HepG2 (cell line): ENCODE measurements around the gene GPR27. TPM values are rescaled to one million over a fixed set of nuclear protein-coding genes. Genes with fewer than 3 reads are reported as not detected.

Experiments
- ATAC-seq: fragments of 200-7000 bp; cut with Tn5 transposase; 3 replicates; pipeline ENCODE4 v1.9.1; 2020; ENCODE audit warnings: mild to moderate bottlenecking, moderate library complexity
- BruUV-seq: library from RNA; stranded (reverse); fragments of 400-500 nt; replicated peaks from 2 replicates; lab custom pipeline; 2021; lab: Mats Ljungman, UMichigan
- CTCF ChIA-PET: fragments of 300-600 bp; formaldehyde crosslinking; extraction: SDS; loops from one replicate; lab custom pipeline; 2021; ENCODE audit warnings: low total read pairs, inconsistent platforms, low intra/inter-chr PET ratio; lab: Yijun Ruan, JAX
- POLR2A ChIA-PET: fragments of 350-600 bp; sonication (Branson Sonifier 250); formaldehyde crosslinking; loops from one replicate; lab custom pipeline; 2020; ENCODE audit warnings: antibody characterized with exemption, inconsistent platforms; lab: Yijun Ruan, JAX
- DNase-seq: peaks from one replicate; pipeline ENCODE4 v3.0.0-alpha.2; 2015; ENCODE audit warnings: low spot score
- FAIRE-seq: peaks from 3 replicates; lab custom pipeline; 2011; peaks lifted over from hg19 to GRCh38; lab: Jason Lieb, UNC
- H2AFZ ChIP-seq: one replicate; pipeline ENCODE4 v1.6.1; 2011; ENCODE audit warnings: low read length, inconsistent platforms
- H3K27ac ChIP-seq: fragments of 300-600 bp; 3 replicates; pipeline ENCODE4 v1.8.0; 2011; ENCODE audit warnings: mixed run types, mild to moderate bottlenecking, mixed read lengths, low read length, inconsistent platforms; ENCODE audit not compliant: insufficient read depth; ENCODE audit errors: extremely low read length
- H3K27me3 ChIP-seq, 2 experiments: fragments of 200-600 bp in 1 of 2; 2 replicates in 1 of 2; 3 replicates in 1 of 2; pipeline versions ENCODE4 v1.6.0 to v1.8.0; 2011; ENCODE audit warnings: low read length in 2 of 2, mild to moderate bottlenecking in 2 of 2, moderate library complexity in 2 of 2, inconsistent platforms in 1 of 2; ENCODE audit not compliant: insufficient read depth in 2 of 2, control insufficient read depth in 1 of 2
- H3K36me3 ChIP-seq, 2 experiments: fragments of 200-600 bp in 1 of 2; replicated peaks in 1 of 2; 2 replicates in 1 of 2; 3 replicates in 1 of 2; pipeline versions ENCODE4 v1.5.1 to v1.8.0; 2011; ENCODE audit warnings: low read length in 2 of 2, inconsistent platforms in 1 of 2; ENCODE audit not compliant: insufficient read depth in 2 of 2, control insufficient read depth in 1 of 2
- H3K4me1 ChIP-seq: 2 replicates; pipeline ENCODE4 v1.5.1; 2012; ENCODE audit warnings: low read length, inconsistent platforms; ENCODE audit not compliant: insufficient read depth
- H3K4me2 ChIP-seq: 2 replicates; pipeline ENCODE4 v1.6.0; 2011; ENCODE audit warnings: low read depth, low read length, inconsistent platforms
- H3K4me3 ChIP-seq, 3 experiments: fragments of 200-600 bp in 1 of 3; sonication (generic), shearing (Covaris generic) in 1 of 3; replicated peaks in 1 of 3; 2 replicates each; pipeline ENCODE4 v1.5.1; 2011 to 2016; ENCODE audit warnings: low read length in 3 of 3, inconsistent platforms in 2 of 3, low read depth in 2 of 3, mild to moderate bottlenecking in 2 of 3, control low read depth in 1 of 3, mixed read lengths in 1 of 3; ENCODE audit not compliant: insufficient read depth in 1 of 3
- H3K79me2 ChIP-seq: one replicate; pipeline ENCODE4 v1.6.1; 2011; ENCODE audit warnings: low read length, inconsistent platforms; ENCODE audit not compliant: insufficient read depth
- H3K9ac ChIP-seq: 2 replicates; pipeline ENCODE4 v1.6.0; 2011; ENCODE audit warnings: mild to moderate bottlenecking, low read depth, low read length, inconsistent platforms; ENCODE audit not compliant: insufficient read depth
- H3K9me3 ChIP-seq: 2 replicates; pipeline ENCODE4 v1.5.1; 2012; ENCODE audit warnings: mild to moderate bottlenecking, low read length
- H4K20me1 ChIP-seq: 2 replicates; pipeline ENCODE4 v1.6.0; 2011; ENCODE audit warnings: inconsistent platforms, mild to moderate bottlenecking, low read length, moderate library complexity; ENCODE audit not compliant: insufficient read depth
- ATAD3A ChIP-seq: sonication (generic); formaldehyde crosslinking; IDR thresholded peaks from 2 replicates; pipeline ENCODE4 v1.4.0; 2020; ENCODE audit warnings: missing genetic modification reagents
- FIP1L1 ChIP-seq: fragments of 200-400 bp; formaldehyde crosslinking; IDR thresholded peaks from 2 replicates; pipeline ENCODE4 v1.6.1; 2018; ENCODE audit warnings: low read depth, mild to moderate bottlenecking, low read length, moderate library complexity, borderline replicate concordance; ENCODE audit not compliant: insufficient read depth
- MED1 ChIP-seq: sonication (generic); formaldehyde crosslinking; IDR thresholded peaks from 2 replicates; pipeline ENCODE4 v1.4.0; 2020; ENCODE audit warnings: missing genetic modification reagents
- PITX1 ChIP-seq: sonication (generic); formaldehyde crosslinking; IDR thresholded peaks from 2 replicates; pipeline ENCODE4 v1.5.1; 2020; ENCODE audit warnings: mild to moderate bottlenecking, missing genetic modification reagents
- WIZ ChIP-seq: sonication (generic); formaldehyde crosslinking; IDR thresholded peaks from 2 replicates; pipeline ENCODE4 v1.5.1; 2020; ENCODE audit warnings: mild to moderate bottlenecking, missing genetic modification reagents
- ZFP37 ChIP-seq: sonication (generic); formaldehyde crosslinking; IDR thresholded peaks from 2 replicates; pipeline ENCODE4 v1.4.0; 2020; ENCODE audit warnings: missing genetic modification reagents, borderline replicate concordance
- ZKSCAN1 ChIP-seq: fragments of 150-350 bp; IDR thresholded peaks from 2 replicates; pipeline ENCODE4 v1.6.1; 2014; ENCODE audit warnings: low read length
- ZNF354B ChIP-seq: sonication (generic); formaldehyde crosslinking; IDR thresholded peaks from 2 replicates; pipeline ENCODE4 v1.8.0; 2022; ENCODE audit warnings: mild to moderate bottlenecking, missing genetic modification reagents
- ZNF496 ChIP-seq: sonication (generic); formaldehyde crosslinking; IDR thresholded peaks from 2 replicates; pipeline ENCODE4 v1.8.1; 2023; ENCODE audit warnings: mild to moderate bottlenecking, moderate library complexity, missing genetic modification reagents; ENCODE audit not compliant: insufficient replicate concordance
- ZNF543 ChIP-seq: sonication (generic); formaldehyde crosslinking; IDR thresholded peaks from 2 replicates; pipeline ENCODE4 v1.4.0; 2020; ENCODE audit warnings: mild to moderate bottlenecking, missing genetic modification reagents
- ZSCAN22 ChIP-seq: sonication (generic); formaldehyde crosslinking; IDR thresholded peaks from 2 replicates; pipeline ENCODE4 v1.4.0; 2020; ENCODE audit warnings: mild to moderate bottlenecking, missing genetic modification reagents
- WGBS: methylation state at CpG from one replicate; pipeline ENCODE4 v1.1.6; 2017; ENCODE audit warnings: low lambda C conversion rate; 5-methylcytosine and 5-hydroxymethylcytosine counted together
- in situ Hi-C: cut with HindIII; loops from 2 replicates; pipeline ENCODE4 v1.10.0; 2017; ENCODE audit warnings: low pct_unique_long_range_greater_than_20kb; ENCODE audit not compliant: extremely low pct_ligation_motif_present
- intact Hi-C: fragments of 100-400 bp; cut with micrococcal nuclease; formaldehyde crosslinking; loops from one replicate; pipeline ENCODE4 v1.10.0; 2022; ENCODE audit not compliant: unreplicated experiment
- polyA plus RNA-seq, 8 experiments: library from polyadenylated mRNA; depleted of rRNA in 3 of 8; stranded (reverse) in 7 of 8; unstranded in 1 of 8; fragments of >200 nt; fragmentation: Illumina TruSeq in 4 of 8; extraction: Trizol in 4 of 8; gene quantifications; 2 replicates each; pipeline versions ENCODE4 v1.2.1 to v1.2.3, GENCODE V29; 2011 to 2016; ENCODE audit warnings: low read depth in 4 of 8, missing spikeins in 1 of 8, mixed read lengths in 1 of 8; ENCODE audit not compliant: insufficient read depth in 1 of 8
- total RNA-seq, 5 experiments: library from RNA; depleted of rRNA; stranded (reverse); fragments of >200 nt; fragmentation: Illumina TruSeq; extraction: Trizol; gene quantifications; 2 replicates each; pipeline ENCODE4 v1.2.3, GENCODE V29; 2016; ENCODE audit warnings: low read depth in 1 of 5
- TF ChIP-seq, protein P1 (sequence below): sonication (generic); formaldehyde crosslinking; IDR thresholded peaks from 2 replicates; pipeline ENCODE4 v1.9.0; 2022; ENCODE audit warnings: missing genetic modification reagents, mild to moderate bottlenecking, borderline replicate concordance
- TF ChIP-seq, protein P2 (sequence below): IDR thresholded peaks from 2 replicates; pipeline ENCODE4 v1.6.1; 2012; ENCODE audit warnings: low read depth, low read length, improper control_type of control experiment
- TF ChIP-seq, protein P3 (sequence below): sonication (generic); formaldehyde crosslinking; IDR thresholded peaks from 2 replicates; pipeline ENCODE4 v1.4.0; 2020; ENCODE audit warnings: missing genetic modification reagents, mild to moderate bottlenecking, borderline replicate concordance
- TF ChIP-seq, protein P4 (sequence below): sonication (generic); formaldehyde crosslinking; IDR thresholded peaks from 2 replicates; pipeline ENCODE4 v1.4.0; 2020; ENCODE audit warnings: missing genetic modification reagents

The GPR27 gene
- total and polyA plus RNA-seq, 2 of the 13 experiments (the other 11 are each of a cell fraction or from before 2014, with no cell fraction given): not detected

DNA sequence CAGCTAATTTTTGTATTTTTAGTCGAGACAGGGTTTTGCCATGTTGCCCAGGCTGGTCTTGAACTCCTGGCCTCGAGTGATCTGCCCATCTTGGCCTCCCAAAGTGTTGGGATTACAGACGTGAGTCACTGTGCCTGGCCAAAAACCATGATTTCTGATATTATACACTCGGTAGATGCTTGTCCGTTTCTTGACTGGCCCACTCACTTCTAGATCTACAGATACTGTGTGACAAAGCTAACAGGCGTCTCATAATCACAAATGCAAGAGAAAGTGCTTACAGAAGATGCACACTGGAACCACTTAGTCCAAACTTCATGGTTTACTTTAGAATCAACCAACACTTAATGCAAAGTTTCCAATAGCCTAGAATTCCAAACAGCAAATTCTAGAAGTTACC lies 22.9 kb downstream of the GPR27 start:
- Histone ChIP-seq H3K27me3 (peaks cover 0 to 15% of the 10 kb centered on the region in 2 experiments; a peak in 3 of 5 replicates), H3K4me1 (no peaks in the 10 kb centered on the region), H3K4me3 (no peak overlapping the region), H3K36me3 (no peaks in the 10 kb centered on the region), H4K20me1 (no peaks in the 10 kb centered on the region), H3K9ac (no peak overlapping the region), H3K27ac (no peak overlapping the region), H3K9me3 (no peaks in the 10 kb centered on the region), H3K79me2 (no peaks in the 10 kb centered on the region), H2AFZ (no peak overlapping the region), H3K4me2 (no peak overlapping the region)
- FAIRE-seq (no peak), ATAC-seq (no peak), DNase-seq (no peak)
- intact Hi-C loops: no loop called here
- WGBS: 5% methylated on average over 6 of the region's 6 CpGs
- ChIA-PET POLR2A (no interaction called here), CTCF (no interaction called here)
- in situ Hi-C loops: no loop called here
- BruUV-seq: no TSS peak
- TF ChIP-seq ZNF354B (CRISPR knock-in tag): no peak
- TF ChIP-seq, protein P1, sequence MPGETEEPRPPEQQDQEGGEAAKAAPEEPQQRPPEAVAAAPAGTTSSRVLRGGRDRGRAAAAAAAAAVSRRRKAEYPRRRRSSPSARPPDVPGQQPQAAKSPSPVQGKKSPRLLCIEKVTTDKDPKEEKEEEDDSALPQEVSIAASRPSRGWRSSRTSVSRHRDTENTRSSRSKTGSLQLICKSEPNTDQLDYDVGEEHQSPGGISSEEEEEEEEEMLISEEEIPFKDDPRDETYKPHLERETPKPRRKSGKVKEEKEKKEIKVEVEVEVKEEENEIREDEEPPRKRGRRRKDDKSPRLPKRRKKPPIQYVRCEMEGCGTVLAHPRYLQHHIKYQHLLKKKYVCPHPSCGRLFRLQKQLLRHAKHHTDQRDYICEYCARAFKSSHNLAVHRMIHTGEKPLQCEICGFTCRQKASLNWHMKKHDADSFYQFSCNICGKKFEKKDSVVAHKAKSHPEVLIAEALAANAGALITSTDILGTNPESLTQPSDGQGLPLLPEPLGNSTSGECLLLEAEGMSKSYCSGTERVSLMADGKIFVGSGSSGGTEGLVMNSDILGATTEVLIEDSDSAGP (CRISPR knock-in tag): no peak
- no peak for TF ChIP-seq MED1
- TF ChIP-seq ATAD3A (CRISPR knock-in tag): no peak
- TF ChIP-seq, protein P2, sequence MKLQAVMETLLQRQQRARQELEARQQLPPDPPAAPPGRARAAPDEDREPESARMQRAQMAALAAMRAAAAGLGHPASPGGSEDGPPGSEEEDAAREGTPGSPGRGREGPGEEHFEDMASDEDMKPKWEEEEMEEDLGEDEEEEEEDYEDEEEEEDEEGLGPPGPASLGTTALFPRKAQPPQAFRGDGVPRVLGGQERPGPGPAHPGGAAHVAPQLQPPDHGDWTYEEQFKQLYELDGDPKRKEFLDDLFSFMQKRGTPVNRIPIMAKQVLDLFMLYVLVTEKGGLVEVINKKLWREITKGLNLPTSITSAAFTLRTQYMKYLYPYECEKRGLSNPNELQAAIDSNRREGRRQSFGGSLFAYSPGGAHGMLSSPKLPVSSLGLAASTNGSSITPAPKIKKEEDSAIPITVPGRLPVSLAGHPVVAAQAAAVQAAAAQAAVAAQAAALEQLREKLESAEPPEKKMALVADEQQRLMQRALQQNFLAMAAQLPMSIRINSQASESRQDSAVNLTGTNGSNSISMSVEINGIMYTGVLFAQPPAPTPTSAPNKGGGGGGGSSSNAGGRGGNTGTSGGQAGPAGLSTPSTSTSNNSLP: no peak
- TF ChIP-seq ZSCAN22: no peak
- TF ChIP-seq PITX1 (CRISPR knock-in tag): no peak
- no peak for TF ChIP-seq ZNF543 (CRISPR knock-in tag)
- no peak for TF ChIP-seq FIP1L1
- TF ChIP-seq ZFP37 (CRISPR knock-in tag): no peak
- TF ChIP-seq WIZ (CRISPR knock-in tag): no peak
- TF ChIP-seq, protein P3, sequence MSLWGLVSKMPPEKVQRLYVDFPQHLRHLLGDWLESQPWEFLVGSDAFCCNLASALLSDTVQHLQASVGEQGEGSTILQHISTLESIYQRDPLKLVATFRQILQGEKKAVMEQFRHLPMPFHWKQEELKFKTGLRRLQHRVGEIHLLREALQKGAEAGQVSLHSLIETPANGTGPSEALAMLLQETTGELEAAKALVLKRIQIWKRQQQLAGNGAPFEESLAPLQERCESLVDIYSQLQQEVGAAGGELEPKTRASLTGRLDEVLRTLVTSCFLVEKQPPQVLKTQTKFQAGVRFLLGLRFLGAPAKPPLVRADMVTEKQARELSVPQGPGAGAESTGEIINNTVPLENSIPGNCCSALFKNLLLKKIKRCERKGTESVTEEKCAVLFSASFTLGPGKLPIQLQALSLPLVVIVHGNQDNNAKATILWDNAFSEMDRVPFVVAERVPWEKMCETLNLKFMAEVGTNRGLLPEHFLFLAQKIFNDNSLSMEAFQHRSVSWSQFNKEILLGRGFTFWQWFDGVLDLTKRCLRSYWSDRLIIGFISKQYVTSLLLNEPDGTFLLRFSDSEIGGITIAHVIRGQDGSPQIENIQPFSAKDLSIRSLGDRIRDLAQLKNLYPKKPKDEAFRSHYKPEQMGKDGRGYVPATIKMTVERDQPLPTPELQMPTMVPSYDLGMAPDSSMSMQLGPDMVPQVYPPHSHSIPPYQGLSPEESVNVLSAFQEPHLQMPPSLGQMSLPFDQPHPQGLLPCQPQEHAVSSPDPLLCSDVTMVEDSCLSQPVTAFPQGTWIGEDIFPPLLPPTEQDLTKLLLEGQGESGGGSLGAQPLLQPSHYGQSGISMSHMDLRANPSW: no peak
- TF ChIP-seq ZKSCAN1: no peak
- TF ChIP-seq, protein P4, sequence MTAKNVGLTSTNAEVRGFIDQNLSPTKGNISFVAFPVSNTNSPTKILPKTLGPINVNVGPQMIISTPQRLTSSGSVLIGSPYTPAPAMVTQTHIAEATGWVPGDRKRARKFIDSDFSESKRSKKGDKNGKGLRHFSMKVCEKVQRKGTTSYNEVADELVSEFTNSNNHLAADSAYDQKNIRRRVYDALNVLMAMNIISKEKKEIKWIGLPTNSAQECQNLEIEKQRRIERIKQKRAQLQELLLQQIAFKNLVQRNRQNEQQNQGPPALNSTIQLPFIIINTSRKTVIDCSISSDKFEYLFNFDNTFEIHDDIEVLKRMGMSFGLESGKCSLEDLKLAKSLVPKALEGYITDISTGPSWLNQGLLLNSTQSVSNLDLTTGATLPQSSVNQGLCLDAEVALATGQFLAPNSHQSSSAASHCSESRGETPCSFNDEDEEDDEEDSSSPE: no peak
- TF ChIP-seq ZNF496 (CRISPR knock-in tag): no peak
